Measurements from ENCODE around the gene TXNDC9.
"Not testable (repeated sequence)": the region's sequence is repeated elsewhere in the genome, so short reads cannot be mapped to it uniquely, and the experiment has no call there.

The TXNDC9 gene

GRCh38 chr2:99346218-99346617 lies 10.1 kb upstream of the TXNDC9 start:
- no peak overlapping the region for H3K4me3 ChIP-seq (ENCODE audit: low read depth, low read length)
- DNase-seq (ENCODE audit: low read depth), result no peak
- TF ChIP-seq CTCF (IDR thresholded peaks at IDR 0.05; ENCODE audit: insufficient read depth, low read depth, low read length, missing control alignments), result no peak

GRCh38 chr2:99345446-99345845 lies 9.3 kb upstream of the TXNDC9 start:
- DNase-seq (ENCODE audit: low read depth); H3K4me3 ChIP-seq (ENCODE audit: low read depth, low read length): not testable (repeated sequence)

- no peak overlapping the region for H3K4me3 ChIP-seq (ENCODE audit: low read depth, low read length)
- DNase-seq (ENCODE audit: low read depth), result no peak
- TF ChIP-seq CTCF (IDR thresholded peaks at IDR 0.05; ENCODE audit: insufficient read depth, low read depth, low read length, missing control alignments), result no peak
These were observed 6.4 kb upstream of the TXNDC9 start for GRCh38 chr2:99342536-99342935.

GRCh38 chr2:99340669-99341236 lies 4.6 kb upstream of the TXNDC9 start:
- no peak overlapping the region for H3K4me3 ChIP-seq (ENCODE audit: low read depth, low read length)
- no peak for TF ChIP-seq CTCF (IDR thresholded peaks at IDR 0.05; ENCODE audit: insufficient read depth, low read depth, low read length, missing control alignments)

GRCh38 chr2:99338029-99338585 lies 2.0 kb upstream of the TXNDC9 start:
- DNase-seq (ENCODE audit: low read depth), result peak; percentile 59
- no peak for TF ChIP-seq CTCF (IDR thresholded peaks at IDR 0.05; ENCODE audit: insufficient read depth, low read depth, low read length, missing control alignments)
- peak overlapping the region; percentile 93 for H3K4me3 ChIP-seq (ENCODE audit: low read depth, low read length)

More at GRCh38 chr2:99340669-99341236, 4.6 kb upstream of the TXNDC9 start:
- no peak for DNase-seq (ENCODE audit: low read depth)

GRCh38 chr2:99337113-99338028 lies 1.2 kb upstream of the TXNDC9 start, which contains the start of gene EIF5B:
Gene EIF5B, plus strand, starts transcription at chr2:99337389. Its CDS starts 166 bp downstream, at chr2:99337555.
- TF ChIP-seq CTCF (IDR thresholded peaks at IDR 0.05; ENCODE audit: insufficient read depth, low read depth, low read length, missing control alignments), result peak; percentile 67
- peak; percentile 98 for DNase-seq (ENCODE audit: low read depth)
- peak within 1 kb of the TSS; percentile 93 for H3K4me3 ChIP-seq (ENCODE audit: low read depth, low read length)

GRCh38 chr2:99336804-99337112 lies 625 bp upstream of the TXNDC9 start:
- TF ChIP-seq CTCF (IDR thresholded peaks at IDR 0.05; ENCODE audit: insufficient read depth, low read depth, low read length, missing control alignments), result no peak
- H3K4me3 ChIP-seq (ENCODE audit: low read depth, low read length), result peak overlapping the region; percentile 93
- no peak for DNase-seq (ENCODE audit: low read depth)
